Erythroblast (primary cell): ENCODE results near the gene ASTL.

ENCODE experiments used
- GATA1 ChIP-seq: IDR thresholded peaks from 2 replicates; pipeline ENCODE4 v1.6.1; 2011; ENCODE audit warnings: low read depth, mild to moderate bottlenecking, control low read depth, low read length, moderate library complexity
- POLR2A ChIP-seq: IDR thresholded peaks from 2 replicates; pipeline ENCODE4 v1.6.1; 2011; ENCODE audit warnings: mild to moderate bottlenecking, low read length

DNA sequence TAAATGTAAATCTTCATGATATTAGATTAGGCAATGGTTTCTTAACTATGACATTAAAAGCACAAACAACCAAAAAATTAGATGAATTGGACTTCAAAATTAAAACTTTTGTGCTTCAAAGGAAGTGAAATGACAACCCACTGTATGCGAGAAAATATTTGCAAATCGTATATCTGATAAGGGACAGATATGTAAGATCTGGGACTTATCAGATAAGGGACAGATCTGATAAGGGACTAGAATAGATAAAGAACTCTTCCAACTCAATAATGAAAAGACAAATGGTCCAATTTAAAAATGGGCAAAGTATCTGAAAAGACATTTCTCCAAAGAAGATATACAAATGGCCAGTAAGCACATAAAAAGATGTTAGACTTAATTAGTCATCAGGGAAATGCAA, 51.2 kb downstream of the ASTL start:
- TF ChIP-seq POLR2A, result no peak
- no peak for TF ChIP-seq GATA1
